Measurements from ENCODE around the gene TINCR. TPM values are rescaled to one million over a fixed set of nuclear protein-coding genes. Genes with fewer than 3 reads are reported as not detected.

Gene TINCR
- polyA plus RNA-seq, 1 donor = 0.86 TPM

Other genes with a start within 250 kb of the TINCR start
- 44.8 TPM for gene PTPRS, start 227.1 kb downstream of the TINCR start, polyA plus RNA-seq (ENCODE audit: insufficient read length)
- not detected for gene ZNRF4, start 112.5 kb downstream of the TINCR start, polyA plus RNA-seq (ENCODE audit: insufficient read length)
- 51.7 TPM for gene SAFB2, start 54.8 kb upstream of the TINCR start, polyA plus RNA-seq (ENCODE audit: insufficient read length)
- 97.1 TPM for gene SAFB, start 55.1 kb upstream of the TINCR start, polyA plus RNA-seq (ENCODE audit: insufficient read length)
- 101 TPM for gene MICOS13, start 112.6 kb upstream of the TINCR start, polyA plus RNA-seq (ENCODE audit: insufficient read length)
- 6.3 TPM for gene HSD11B1L, start 113.1 kb upstream of the TINCR start, polyA plus RNA-seq (ENCODE audit: insufficient read length)
- 1,417 TPM for gene RPL36, start 122.3 kb upstream of the TINCR start, polyA plus RNA-seq (ENCODE audit: insufficient read length)
- 67.0 TPM for gene LONP1, start 152.2 kb upstream of the TINCR start, polyA plus RNA-seq (ENCODE audit: insufficient read length)
- not detected for gene CATSPERD, start 152.7 kb upstream of the TINCR start, polyA plus RNA-seq (ENCODE audit: insufficient read length)
- gene PRR22, start 216.8 kb upstream of the TINCR start, polyA plus RNA-seq (ENCODE audit: insufficient read length) = 2.3 TPM
- gene DUS3L, start 223.2 kb upstream of the TINCR start, polyA plus RNA-seq (ENCODE audit: insufficient read length) = 23.2 TPM
- gene NRTN, start 237.1 kb upstream of the TINCR start, polyA plus RNA-seq (ENCODE audit: insufficient read length) = 0.53 TPM

All from hindlimb muscle (tissue), 1 donor.